Urinary bladder (tissue), 4 donors: ENCODE data around the gene GMEB1. TPM values are rescaled to one million over a fixed set of nuclear protein-coding genes. Genes with fewer than 3 reads are reported as not detected.
"Not testable (repeated sequence)": the region's sequence is repeated elsewhere in the genome, so short reads cannot be mapped to it uniquely, and the experiment has no call there.

Source experiments
- DNase-seq: peaks from one replicate; pipeline ENCODE4 v3.0.0-alpha.2; 2015; ENCODE audit errors: extremely low spot score
- H3K27ac ChIP-seq: one replicate; pipeline ENCODE4 v1.5.1; 2013; ENCODE audit warnings: low read depth, mild to moderate bottlenecking, moderate library complexity
- H3K36me3 ChIP-seq: one replicate; pipeline ENCODE4 v1.6.1; 2013; ENCODE audit warnings: mild to moderate bottlenecking, moderate library complexity; ENCODE audit not compliant: insufficient read depth
- H3K4me1 ChIP-seq: one replicate; pipeline ENCODE4 v1.6.1; 2013; ENCODE audit warnings: mild to moderate bottlenecking, moderate library complexity; ENCODE audit not compliant: insufficient read depth
- H3K4me3 ChIP-seq: one replicate; pipeline ENCODE4 v1.5.1; 2013; ENCODE audit warnings: low read depth, low read length
- WGBS: extraction: QIAGEN DNeasy Blood & Tissue Kit; methylation state at CpG from one replicate; pipeline ENCODE4 v1.1.7; 2013; 5-methylcytosine and 5-hydroxymethylcytosine counted together
- polyA plus RNA-seq: library from polyadenylated mRNA; stranded (reverse); fragments of 200-250 nt; gene quantifications from one replicate; pipeline ENCODE4 v1.2.3, GENCODE V29; 2013
- small RNA-seq: library from RNA; depleted of rRNA; stranded (forward); fragments of <200 nt; gene quantifications from one replicate; pipeline ENCODE3, GENCODE V24; 2014
- total RNA-seq: library from RNA; depleted of rRNA; stranded (reverse); fragments of >200 nt; gene quantifications from one replicate; pipeline ENCODE4 v1.2.3, GENCODE V29; 2014
- donor health status: healthy with polysubstance abuse.
- donor health status: healthy.

Gene GMEB1
- total and polyA plus RNA-seq, 2 donors, result 7.4 to 8.7 TPM

- Histone ChIP-seq H3K4me1 (peaks cover 2% of the 10 kb centered on the region), H3K4me3 (no peak overlapping the region), H3K36me3 (peaks cover under 1% of the 10 kb centered on the region), H3K27ac (no peak overlapping the region)
- WGBS, result 84% methylated on average over 5 of the region's 5 CpGs
- DNase-seq, result no peak
Measured at GRCh38 chr1:28750330-28750729, 81.7 kb downstream of the GMEB1 start.

- not testable (repeated sequence) for H3K4me1 ChIP-seq, H3K4me3 ChIP-seq, H3K27ac ChIP-seq, DNase-seq, H3K36me3 ChIP-seq
- 77% methylated on average over 8 of the region's 8 CpGs for WGBS
Measured at GRCh38 chr1:28750771-28751294, 82.2 kb downstream of the GMEB1 start.

GRCh38 chr1:28751315-28752060 lies 82.9 kb downstream of the GMEB1 start:
- Histone ChIP-seq H3K4me3 (no peak overlapping the region), H3K36me3 (no peaks in the 10 kb centered on the region), H3K27ac (peak overlapping the region; percentile 2), H3K4me1 (peaks cover 2% of the 10 kb centered on the region)
- no peak for DNase-seq
- 6% methylated on average over 2 of the region's 2 CpGs for WGBS

- peaks cover 1% of the 10 kb centered on the region for H3K4me1 ChIP-seq
- no peak for DNase-seq
Measured at GRCh38 chr1:28755701-28756100, 87.1 kb downstream of the GMEB1 start.

GRCh38 chr1:28756846-28757245 lies 88.3 kb downstream of the GMEB1 start:
- 40% methylated on average over 5 of the region's 5 CpGs for WGBS
- H3K4me1 ChIP-seq, result no peaks in the 10 kb centered on the region
- H3K36me3 ChIP-seq, result peaks cover 4% of the 10 kb centered on the region
- H3K4me3 ChIP-seq, result no peak overlapping the region
- no peak for DNase-seq
- H3K27ac ChIP-seq, result no peak overlapping the region

More at GRCh38 chr1:28755701-28756100, 87.1 kb downstream of the GMEB1 start:
- 45% methylated on average over 1 of the region's 1 CpG for WGBS
- H3K4me3 ChIP-seq, result no peak overlapping the region
- H3K36me3 ChIP-seq, result peaks cover 4% of the 10 kb centered on the region
- no peak overlapping the region for H3K27ac ChIP-seq

- Histone ChIP-seq H3K4me1 (no peaks in the 10 kb centered on the region), H3K27ac (no peak overlapping the region), H3K36me3 (peaks cover 4% of the 10 kb centered on the region), H3K4me3 (no peak overlapping the region)
- WGBS, result 81% methylated on average over 4 of the region's 4 CpGs
- DNase-seq, result no peak
Measured at GRCh38 chr1:28758420-28758819, 89.8 kb downstream of the GMEB1 start.

GRCh38 chr1:28759257-28759656 lies 90.7 kb downstream of the GMEB1 start:
- 98% methylated on average over 3 of the region's 3 CpGs for WGBS
- H3K4me1 ChIP-seq, result no peaks in the 10 kb centered on the region

GRCh38 chr1:28761189-28761588 lies 92.6 kb downstream of the GMEB1 start:
- Histone ChIP-seq H3K36me3 (peaks cover 4% of the 10 kb centered on the region), H3K4me1 (no peaks in the 10 kb centered on the region), H3K27ac (no peak overlapping the region), H3K4me3 (no peak overlapping the region)
- DNase-seq, result no peak
- 97% methylated on average over 5 of the region's 5 CpGs for WGBS

More at GRCh38 chr1:28759257-28759656, 90.7 kb downstream of the GMEB1 start:
- Histone ChIP-seq H3K27ac (no peak overlapping the region), H3K36me3 (peaks cover 4% of the 10 kb centered on the region), H3K4me3 (no peak overlapping the region)
- no peak for DNase-seq

GRCh38 chr1:28766532-28767183 lies 98.1 kb downstream of the GMEB1 start:
- no peaks in the 10 kb centered on the region for H3K4me1 ChIP-seq
- 96% methylated on average over 2 of the region's 2 CpGs for WGBS
- H3K4me3 ChIP-seq, result no peak overlapping the region
- peaks cover 2% of the 10 kb centered on the region for H3K36me3 ChIP-seq
- no peak overlapping the region for H3K27ac ChIP-seq
- DNase-seq, result no peak

Small RNA genes within 50 kb of the gene (small RNA-seq; reads per million reads assigned to genes)
- not detected for gene RF00422
- gene RNU11, result not detected

Other genes starting within 250 kb of the GMEB1 start
- 17.2 TPM for gene RCC1, start 162.7 kb upstream of the GMEB1 start, total RNA-seq
- gene RCC1, start 162.7 kb upstream of the GMEB1 start, polyA plus RNA-seq, result 20.4 TPM
- gene TRNAU1AP, start 115.7 kb upstream of the GMEB1 start, total RNA-seq, result 35.7 TPM
- 21.8 TPM for gene TRNAU1AP, start 115.7 kb upstream of the GMEB1 start, polyA plus RNA-seq
- 6.1 TPM for gene RAB42, start 76.5 kb upstream of the GMEB1 start, total RNA-seq
- 2.5 TPM for gene RAB42, start 76.5 kb upstream of the GMEB1 start, polyA plus RNA-seq
- gene TAF12, start 25.7 kb upstream of the GMEB1 start, total RNA-seq, result 25.6 TPM
- 23.8 TPM for gene TAF12, start 25.7 kb upstream of the GMEB1 start, polyA plus RNA-seq
- not detected for gene RNU11, start 20.2 kb upstream of the GMEB1 start, total RNA-seq
- gene RNU11, start 20.2 kb upstream of the GMEB1 start, polyA plus RNA-seq, result not detected
- gene YTHDF2, start 68.2 kb downstream of the GMEB1 start, total RNA-seq, result 54.9 TPM
- gene YTHDF2, start 68.2 kb downstream of the GMEB1 start, polyA plus RNA-seq, result 33.6 TPM
- 0.05 TPM for gene OPRD1, start 143.4 kb downstream of the GMEB1 start, total RNA-seq
- not detected for gene OPRD1, start 143.4 kb downstream of the GMEB1 start, polyA plus RNA-seq
- 37.4 TPM for gene EPB41, start 245.8 kb downstream of the GMEB1 start, total RNA-seq
- 11.0 TPM for gene EPB41, start 245.8 kb downstream of the GMEB1 start, polyA plus RNA-seq